DND-41 (cell line): ENCODE measurements around the gene PHOSPHO1.

Experiments
- EZH2 ChIP-seq: IDR thresholded peaks from 3 replicates; pipeline ENCODE4 v1.6.1; 2012; ENCODE audit warnings: borderline replicate concordance, low read depth, mild to moderate bottlenecking, moderate library complexity, low read length, inconsistent platforms; ENCODE audit not compliant: severe bottlenecking
- TF ChIP-seq, protein P1 (sequence below): IDR thresholded peaks from 2 replicates; pipeline ENCODE4 v1.5.1; 2012; ENCODE audit warnings: borderline replicate concordance, low read length, moderate library complexity, mild to moderate bottlenecking; ENCODE audit not compliant: poor library complexity, severe bottlenecking; ENCODE audit errors: extremely low read depth

DNA sequence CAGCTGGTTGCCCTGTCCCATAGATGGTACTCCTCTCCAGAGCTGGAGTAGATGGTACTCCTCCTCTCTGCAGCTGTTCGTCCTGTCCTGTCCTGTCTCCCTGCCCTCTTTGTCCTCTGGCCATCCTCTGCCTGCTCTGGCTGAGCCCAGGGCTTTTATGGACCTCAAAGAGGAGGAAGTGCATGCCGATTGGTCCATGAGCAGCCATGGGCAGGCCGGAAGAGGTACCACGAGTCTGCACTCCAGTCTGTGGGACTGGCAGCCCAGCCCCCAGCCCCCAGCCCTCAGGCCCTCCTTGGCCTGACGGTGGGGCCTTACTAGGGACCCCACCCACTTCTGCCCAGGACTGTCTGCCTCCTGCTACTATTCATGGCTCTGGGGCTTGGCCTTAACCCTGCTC, 47.2 kb downstream of the PHOSPHO1 start:
- TF ChIP-seq, protein P1, sequence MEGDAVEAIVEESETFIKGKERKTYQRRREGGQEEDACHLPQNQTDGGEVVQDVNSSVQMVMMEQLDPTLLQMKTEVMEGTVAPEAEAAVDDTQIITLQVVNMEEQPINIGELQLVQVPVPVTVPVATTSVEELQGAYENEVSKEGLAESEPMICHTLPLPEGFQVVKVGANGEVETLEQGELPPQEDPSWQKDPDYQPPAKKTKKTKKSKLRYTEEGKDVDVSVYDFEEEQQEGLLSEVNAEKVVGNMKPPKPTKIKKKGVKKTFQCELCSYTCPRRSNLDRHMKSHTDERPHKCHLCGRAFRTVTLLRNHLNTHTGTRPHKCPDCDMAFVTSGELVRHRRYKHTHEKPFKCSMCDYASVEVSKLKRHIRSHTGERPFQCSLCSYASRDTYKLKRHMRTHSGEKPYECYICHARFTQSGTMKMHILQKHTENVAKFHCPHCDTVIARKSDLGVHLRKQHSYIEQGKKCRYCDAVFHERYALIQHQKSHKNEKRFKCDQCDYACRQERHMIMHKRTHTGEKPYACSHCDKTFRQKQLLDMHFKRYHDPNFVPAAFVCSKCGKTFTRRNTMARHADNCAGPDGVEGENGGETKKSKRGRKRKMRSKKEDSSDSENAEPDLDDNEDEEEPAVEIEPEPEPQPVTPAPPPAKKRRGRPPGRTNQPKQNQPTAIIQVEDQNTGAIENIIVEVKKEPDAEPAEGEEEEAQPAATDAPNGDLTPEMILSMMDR, result no peak
- TF ChIP-seq EZH2, result no peak
